Loucy (cell line): ENCODE data around the gene ZNF185.

Experiments
- EZH2phosphoT487 ChIP-seq: fragments of 200-600 bp; IDR thresholded peaks from 2 replicates; pipeline ENCODE4 v1.6.1; 2018; ENCODE audit warnings: antibody characterized with exemption, mild to moderate bottlenecking, moderate library complexity, borderline replicate concordance
- TF ChIP-seq, protein P1 (sequence below): fragments of 200-600 bp; sonication (generic); conservative IDR thresholded peaks from 2 replicates; pipeline ENCODE4 v1.5.1; 2014; ENCODE audit warnings: mild to moderate bottlenecking, antibody characterized with exemption, low read length

DNA sequence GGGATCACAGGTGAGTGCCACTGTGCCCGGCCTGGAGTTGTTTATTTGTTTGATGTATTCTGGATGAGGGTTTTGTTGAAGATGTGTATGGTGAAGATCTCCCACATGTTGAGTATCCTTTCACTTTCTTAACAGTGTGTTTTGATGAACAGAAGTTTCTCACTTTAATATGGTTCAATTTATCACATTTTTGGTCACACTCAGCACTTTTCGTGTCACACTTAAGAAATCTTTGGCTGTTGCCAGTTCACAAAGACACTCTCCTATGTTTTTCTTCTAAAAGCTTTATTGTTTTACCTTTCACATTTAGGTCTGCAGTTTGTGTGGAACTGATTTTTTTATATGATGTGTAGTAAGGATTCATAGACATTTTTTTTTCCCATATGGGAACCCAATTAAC is 16.6 kb upstream of the ZNF185 start:
- TF ChIP-seq, protein P1, sequence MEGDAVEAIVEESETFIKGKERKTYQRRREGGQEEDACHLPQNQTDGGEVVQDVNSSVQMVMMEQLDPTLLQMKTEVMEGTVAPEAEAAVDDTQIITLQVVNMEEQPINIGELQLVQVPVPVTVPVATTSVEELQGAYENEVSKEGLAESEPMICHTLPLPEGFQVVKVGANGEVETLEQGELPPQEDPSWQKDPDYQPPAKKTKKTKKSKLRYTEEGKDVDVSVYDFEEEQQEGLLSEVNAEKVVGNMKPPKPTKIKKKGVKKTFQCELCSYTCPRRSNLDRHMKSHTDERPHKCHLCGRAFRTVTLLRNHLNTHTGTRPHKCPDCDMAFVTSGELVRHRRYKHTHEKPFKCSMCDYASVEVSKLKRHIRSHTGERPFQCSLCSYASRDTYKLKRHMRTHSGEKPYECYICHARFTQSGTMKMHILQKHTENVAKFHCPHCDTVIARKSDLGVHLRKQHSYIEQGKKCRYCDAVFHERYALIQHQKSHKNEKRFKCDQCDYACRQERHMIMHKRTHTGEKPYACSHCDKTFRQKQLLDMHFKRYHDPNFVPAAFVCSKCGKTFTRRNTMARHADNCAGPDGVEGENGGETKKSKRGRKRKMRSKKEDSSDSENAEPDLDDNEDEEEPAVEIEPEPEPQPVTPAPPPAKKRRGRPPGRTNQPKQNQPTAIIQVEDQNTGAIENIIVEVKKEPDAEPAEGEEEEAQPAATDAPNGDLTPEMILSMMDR, result no peak
- TF ChIP-seq EZH2phosphoT487, result no peak
